Subcutaneous adipose tissue (tissue), 4 donors: Measurements from ENCODE around the gene GLYATL3. TPM values are rescaled to one million over a fixed set of nuclear protein-coding genes. Genes with fewer than 3 reads are reported as not detected.

Source experiments
- CTCF ChIP-seq: fragments of 450-650 bp; IDR thresholded peaks from one replicate; pipeline ENCODE4 v1.5.1; 2016; ENCODE audit warnings: low read depth, mild to moderate bottlenecking, control low read depth, antibody characterized with exemption, moderate library complexity
- total RNA-seq, 4 donors: library from RNA; depleted of rRNA; stranded (reverse); fragments of >200 nt; gene quantifications; one replicate each; pipeline ENCODE4 v1.1.0, GENCODE V29; 2016

Gene GLYATL3
- total RNA-seq, 4 donors from 2014 or later = not detected

- no peak for TF ChIP-seq CTCF
Observed at GRCh38 chr6:49551078-49551865, 51.5 kb downstream of the GLYATL3 start.

- no peak for TF ChIP-seq CTCF
Observed at GRCh38 chr6:49551866-49552129, 52.1 kb downstream of the GLYATL3 start.

- no peak for TF ChIP-seq CTCF
Observed at GRCh38 chr6:49552596-49552995, 52.9 kb downstream of the GLYATL3 start.

GRCh38 chr6:49553384-49553783 lies 53.7 kb downstream of the GLYATL3 start:
- TF ChIP-seq CTCF = no peak

- TF ChIP-seq CTCF = no peak
Observed at GRCh38 chr6:49555951-49556350, 56.2 kb downstream of the GLYATL3 start.

GRCh38 chr6:49556429-49556837 lies 56.7 kb downstream of the GLYATL3 start:
- TF ChIP-seq CTCF = no peak

- TF ChIP-seq CTCF = no peak
Observed at GRCh38 chr6:49557177-49557576, 57.5 kb downstream of the GLYATL3 start.
